Anterior cingulate cortex (tissue), 58 donors: ENCODE measurements around the gene SLC25A5.
A peak's percentile ranks its signal among the peaks of the same experiment; 100 is the strongest.
"Not testable (repeated sequence)": the region's sequence is repeated elsewhere in the genome, so short reads cannot be mapped to it uniquely, and the experiment has no call there.

Experiments
- DNase-seq, 58 donors: peaks; one replicate each; lab custom pipeline; 2025; lab: John Stamatoyannopoulos, UW

The SLC25A5 gene

GRCh38 chrX:119502727-119503483 is 34.7 kb downstream of the SLC25A5 start:
- DNase-seq: peak in 7 of 58 donors; percentile 0 to 27 (median 6)

GRCh38 chrX:119503484-119503861 is 35.2 kb downstream of the SLC25A5 start:
- peak in 1 of 58 donors; percentile 11 for DNase-seq

- DNase-seq: not testable (repeated sequence)
Observed at GRCh38 chrX:119505145-119505544, 36.9 kb downstream of the SLC25A5 start.

GRCh38 chrX:119505945-119506344 is 37.7 kb downstream of the SLC25A5 start:
- DNase-seq: no peak

- no peak for DNase-seq
Observed at GRCh38 chrX:119507206-119507605, 39.0 kb downstream of the SLC25A5 start.

GRCh38 chrX:119512146-119512800 is 44.0 kb downstream of the SLC25A5 start:
- DNase-seq: peak in 35 of 58 donors; percentile 0 to 37 (median 10)

GRCh38 chrX:119516157-119516702 is 48.0 kb downstream of the SLC25A5 start:
- DNase-seq: peak in 26 of 58 donors; percentile 0 to 35 (median 4)

GRCh38 chrX:119518371-119518770 is 50.1 kb downstream of the SLC25A5 start:
- no peak for DNase-seq
